Keratinocyte (primary cell): ENCODE measurements around the gene LENG8.

Experiments used
- EZH2 ChIP-seq: IDR thresholded peaks from one replicate; pipeline ENCODE4 v1.6.1; 2012; ENCODE audit warnings: inconsistent platforms, mild to moderate bottlenecking, low read length, moderate library complexity
- TF ChIP-seq, protein P1 (sequence below), 3 experiments: IDR thresholded peaks in 1 of 3; conservative IDR thresholded peaks in 1 of 3; optimal IDR thresholded peaks in 1 of 3; 2 replicates in 2 of 3; 3 replicates in 1 of 3; pipeline versions ENCODE3 to v1.5.1; 2011; ENCODE audit warnings: low read length in 3 of 3, mild to moderate bottlenecking in 3 of 3, moderate library complexity in 2 of 3, control low read depth in 1 of 3, inconsistent platforms in 1 of 3; ENCODE audit not compliant: insufficient read depth in 2 of 3; ENCODE audit errors: extremely low read depth in 1 of 3

GRCh38 chr19:54473071-54473891 lies 24.3 kb downstream of the LENG8 start, which contains the start of gene CDC42EP5:
- TF ChIP-seq, protein P1, sequence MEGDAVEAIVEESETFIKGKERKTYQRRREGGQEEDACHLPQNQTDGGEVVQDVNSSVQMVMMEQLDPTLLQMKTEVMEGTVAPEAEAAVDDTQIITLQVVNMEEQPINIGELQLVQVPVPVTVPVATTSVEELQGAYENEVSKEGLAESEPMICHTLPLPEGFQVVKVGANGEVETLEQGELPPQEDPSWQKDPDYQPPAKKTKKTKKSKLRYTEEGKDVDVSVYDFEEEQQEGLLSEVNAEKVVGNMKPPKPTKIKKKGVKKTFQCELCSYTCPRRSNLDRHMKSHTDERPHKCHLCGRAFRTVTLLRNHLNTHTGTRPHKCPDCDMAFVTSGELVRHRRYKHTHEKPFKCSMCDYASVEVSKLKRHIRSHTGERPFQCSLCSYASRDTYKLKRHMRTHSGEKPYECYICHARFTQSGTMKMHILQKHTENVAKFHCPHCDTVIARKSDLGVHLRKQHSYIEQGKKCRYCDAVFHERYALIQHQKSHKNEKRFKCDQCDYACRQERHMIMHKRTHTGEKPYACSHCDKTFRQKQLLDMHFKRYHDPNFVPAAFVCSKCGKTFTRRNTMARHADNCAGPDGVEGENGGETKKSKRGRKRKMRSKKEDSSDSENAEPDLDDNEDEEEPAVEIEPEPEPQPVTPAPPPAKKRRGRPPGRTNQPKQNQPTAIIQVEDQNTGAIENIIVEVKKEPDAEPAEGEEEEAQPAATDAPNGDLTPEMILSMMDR (optimal IDR thresholded peaks at IDR 0.05 in 1 of 3, IDR thresholded peaks at IDR 0.05 in 1 of 3, conservative IDR thresholded peaks at IDR 0.05 in 1 of 3; ENCODE audit: extremely low read depth in 1 of 3, insufficient read depth in 2 of 3, low read length in 3 of 3): no peak
- no peak for TF ChIP-seq EZH2
